Epidermal melanocyte (primary cell): Measurements from ENCODE around the gene LKAAEAR1.

ENCODE experiments used
- DNase-seq: peaks from one replicate; pipeline ENCODE4 v3.0.0; 2011; ENCODE audit warnings: low spot score; ENCODE audit not compliant: insufficient read length

LKAAEAR1 gene

GRCh38 chr20:64067005-64067632 is 17.1 kb downstream of the LKAAEAR1 start:
- no peak for DNase-seq

GRCh38 chr20:64065974-64066343 is 18.2 kb downstream of the LKAAEAR1 start:
- no peak for DNase-seq

- no peak for DNase-seq
These were observed 18.9 kb downstream of the LKAAEAR1 start for GRCh38 chr20:64065062-64065973.

GRCh38 chr20:64064145-64064698 is 20.0 kb downstream of the LKAAEAR1 start:
- no peak for DNase-seq

GRCh38 chr20:64063389-64064144 is 20.6 kb downstream of the LKAAEAR1 start:
- DNase-seq = no peak

- peak; percentile 100 for DNase-seq
These were observed 21.4 kb downstream of the LKAAEAR1 start, which contains the start of gene TCEA2 for GRCh38 chr20:64062596-64063388. Gene TCEA2 (plus strand): TSS chr20:64063198. CDS start chr20:64063313, 115 bp downstream.

GRCh38 chr20:64062276-64062595 is 22.0 kb downstream of the LKAAEAR1 start:
- DNase-seq = no peak

- no peak for DNase-seq
These were observed 25.7 kb downstream of the LKAAEAR1 start for GRCh38 chr20:64058536-64058935.

- DNase-seq = peak; percentile 96
These were observed 26.3 kb downstream of the LKAAEAR1 start for GRCh38 chr20:64057628-64058498.

GRCh38 chr20:64056889-64057627 is 27.1 kb downstream of the LKAAEAR1 start:
- DNase-seq = no peak

GRCh38 chr20:64056639-64056888 is 27.6 kb downstream of the LKAAEAR1 start:
- DNase-seq = no peak

GRCh38 chr20:64055893-64056638 is 28.1 kb downstream of the LKAAEAR1 start:
- no peak for DNase-seq

GRCh38 chr20:64055396-64055892 is 28.8 kb downstream of the LKAAEAR1 start:
- no peak for DNase-seq

- DNase-seq = no peak
These were observed 30.1 kb downstream of the LKAAEAR1 start for GRCh38 chr20:64053841-64054661.

GRCh38 chr20:64052987-64053840 is 31.0 kb downstream of the LKAAEAR1 start:
- DNase-seq = no peak

GRCh38 chr20:64052326-64052722 is 31.9 kb downstream of the LKAAEAR1 start:
- no peak for DNase-seq
